ENCODE data around the gene PAXX.

PAXX gene

GRCh38 chr9:137025517-137025966, 33.3 kb downstream of the PAXX start:
- Histone ChIP-seq H3K27me3 (ENCODE audit: insufficient read depth, low read length) (peaks cover 14% of the 10 kb centered on the region), H3F3A (ENCODE audit: insufficient read depth, low read length) (no peaks in the 10 kb centered on the region), H3K36me3 (ENCODE audit: insufficient read depth, low read length) (no peaks in the 10 kb centered on the region), H4K20me1 (ENCODE audit: insufficient read depth, low read length) (no peaks in the 10 kb centered on the region), H2AFZ (ENCODE audit: low read length) (no peak overlapping the region), H3K9me2 (ENCODE audit: low read depth, low read length) (no peaks in the 10 kb centered on the region), H3K9ac (ENCODE audit: low read length) (no peak overlapping the region), H3K4me3 (ENCODE audit: low read depth, low read length, poor library complexity, severe bottlenecking) (no peak overlapping the region), H3K4me2 (ENCODE audit: low read length) (no peak overlapping the region), H3K4me1 (ENCODE audit: insufficient read depth, low read length, severe bottlenecking) (peaks cover 20% of the 10 kb centered on the region), H3K9me3 (ENCODE audit: low read length) (no peaks in the 10 kb centered on the region), H3K79me2 (ENCODE audit: insufficient read depth, low read length) (no peaks in the 10 kb centered on the region), H3K27ac (ENCODE audit: low read depth, low read length, poor library complexity, severe bottlenecking) (no peak overlapping the region)
- no peak for TF ChIP-seq EZH2 (IDR thresholded peaks at IDR 0.05; ENCODE audit: borderline replicate concordance, low read length)
- peak; percentile 28; the same call in 1 of the 2 replicates for TF ChIP-seq CTCF (IDR thresholded peaks at IDR 0.05; ENCODE audit: low read length)

- no peaks in the 10 kb centered on the region for H4K20me1 ChIP-seq (ENCODE audit: insufficient read depth, low read length)
- no peaks in the 10 kb centered on the region for H3K36me3 ChIP-seq (ENCODE audit: insufficient read depth, low read length)
- H3K4me3 ChIP-seq (ENCODE audit: low read depth, low read length, poor library complexity, severe bottlenecking): no peak overlapping the region
- peaks cover 20% of the 10 kb centered on the region for H3K4me1 ChIP-seq (ENCODE audit: insufficient read depth, low read length, severe bottlenecking)
- H3F3A ChIP-seq (ENCODE audit: insufficient read depth, low read length): no peaks in the 10 kb centered on the region
- H3K4me2 ChIP-seq (ENCODE audit: low read length): no peak overlapping the region
- H3K9me3 ChIP-seq (ENCODE audit: low read length): no peaks in the 10 kb centered on the region
- TF ChIP-seq CTCF (IDR thresholded peaks at IDR 0.05; ENCODE audit: low read length) (no peak), EZH2 (IDR thresholded peaks at IDR 0.05; ENCODE audit: borderline replicate concordance, low read length) (no peak)
- H3K79me2 ChIP-seq (ENCODE audit: insufficient read depth, low read length): no peaks in the 10 kb centered on the region
- H3K9ac ChIP-seq (ENCODE audit: low read length): no peak overlapping the region
- H3K9me2 ChIP-seq (ENCODE audit: low read depth, low read length): no peaks in the 10 kb centered on the region
- no peak overlapping the region for H2AFZ ChIP-seq (ENCODE audit: low read length)
- H3K27me3 ChIP-seq (ENCODE audit: insufficient read depth, low read length): peaks cover 17% of the 10 kb centered on the region
- no peak overlapping the region for H3K27ac ChIP-seq (ENCODE audit: low read depth, low read length, poor library complexity, severe bottlenecking)
Measured at GRCh38 chr9:137026384-137026783, 34.2 kb downstream of the PAXX start.

- H2AFZ ChIP-seq (ENCODE audit: low read length): no peak overlapping the region
- no peak overlapping the region for H3K4me3 ChIP-seq (ENCODE audit: low read depth, low read length, poor library complexity, severe bottlenecking)
- H3K4me2 ChIP-seq (ENCODE audit: low read length): no peak overlapping the region
Measured at GRCh38 chr9:137026828-137027227, 34.6 kb downstream of the PAXX start.

More at GRCh38 chr9:137026828-137027227, 34.6 kb downstream of the PAXX start:
- Histone ChIP-seq H3K9me3 (ENCODE audit: low read length) (no peaks in the 10 kb centered on the region), H3F3A (ENCODE audit: insufficient read depth, low read length) (no peaks in the 10 kb centered on the region), H3K9ac (ENCODE audit: low read length) (no peak overlapping the region), H3K79me2 (ENCODE audit: insufficient read depth, low read length) (no peaks in the 10 kb centered on the region), H3K4me1 (ENCODE audit: insufficient read depth, low read length, severe bottlenecking) (peaks cover 20% of the 10 kb centered on the region), H3K36me3 (ENCODE audit: insufficient read depth, low read length) (no peaks in the 10 kb centered on the region), H3K27ac (ENCODE audit: low read depth, low read length, poor library complexity, severe bottlenecking) (no peak overlapping the region), H3K27me3 (ENCODE audit: insufficient read depth, low read length) (peaks cover 17% of the 10 kb centered on the region), H3K9me2 (ENCODE audit: low read depth, low read length) (no peaks in the 10 kb centered on the region), H4K20me1 (ENCODE audit: insufficient read depth, low read length) (no peaks in the 10 kb centered on the region)
- TF ChIP-seq EZH2 (IDR thresholded peaks at IDR 0.05; ENCODE audit: borderline replicate concordance, low read length) (no peak), CTCF (IDR thresholded peaks at IDR 0.05; ENCODE audit: low read length) (no peak)

All from OCI-LY1 (cell line).